Kidney epithelial cell (primary cell): ENCODE data around the gene GARNL3. TPM values are rescaled to one million over a fixed set of nuclear protein-coding genes. Genes with fewer than 3 reads are reported as not detected.

Source experiments
- DNase-seq: peaks from one replicate; pipeline ENCODE4 v3.0.0-alpha.2; 2010; ENCODE audit warnings: low read depth
- H3K27me3 ChIP-seq: 2 replicates; pipeline ENCODE4 v1.6.0; 2011; ENCODE audit warnings: low read length; ENCODE audit not compliant: control insufficient read depth, insufficient read depth
- H3K36me3 ChIP-seq: 2 replicates; pipeline ENCODE4 v1.5.1; 2011; ENCODE audit warnings: low read length; ENCODE audit not compliant: control insufficient read depth, insufficient read depth
- H3K4me3 ChIP-seq: 2 replicates; pipeline ENCODE4 v1.5.1; 2011; ENCODE audit warnings: low read depth, mild to moderate bottlenecking, control low read depth, low read length
- CTCF ChIP-seq: IDR thresholded peaks from 2 replicates; pipeline ENCODE4 v1.5.1; 2011; ENCODE audit warnings: mild to moderate bottlenecking, moderate library complexity, low read length, control low read depth, inconsistent platforms; ENCODE audit not compliant: insufficient read depth, poor library complexity, severe bottlenecking
- total RNA-seq: library from RNA; depleted of rRNA; stranded (reverse); fragments of >200 nt; gene quantifications from 2 replicates; pipeline ENCODE4 v1.2.3, GENCODE V29; 2015

Gene GARNL3
- total RNA-seq, 1 donor from 2014 or later, result 5.3 TPM

DNA sequence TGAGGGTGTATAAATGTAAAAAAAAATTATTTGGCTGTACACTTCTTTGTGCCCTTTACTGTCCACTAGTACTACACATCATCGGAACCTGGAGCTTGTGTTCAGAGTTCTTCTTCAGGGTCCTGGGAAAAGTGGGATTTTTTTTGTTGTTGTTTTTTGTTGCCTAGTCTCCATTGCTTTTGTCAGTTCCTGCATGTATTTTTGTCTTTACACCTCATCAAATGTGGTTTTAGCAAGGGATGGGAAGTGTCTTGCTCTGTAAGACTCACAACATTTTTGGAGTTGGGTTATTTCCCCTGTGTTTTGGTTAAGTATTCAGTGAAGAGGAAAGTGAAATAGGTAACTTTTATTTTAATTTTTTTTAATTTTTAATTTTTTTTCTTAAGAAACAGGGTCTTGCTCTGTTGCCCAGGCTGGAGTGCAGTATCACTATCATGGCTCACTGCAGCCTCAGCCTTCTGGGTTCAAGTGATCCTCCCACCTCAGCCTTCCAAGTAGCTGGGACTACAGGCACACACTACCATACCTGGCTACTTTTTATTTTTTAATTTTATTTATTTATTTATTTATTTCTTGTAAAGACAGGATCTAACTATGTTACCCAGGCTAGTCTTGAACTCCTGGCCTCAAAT, 40.7 kb downstream of the GARNL3 start:
- Histone ChIP-seq H3K36me3 (no peaks in the 10 kb centered on the region), H3K4me3 (no peak overlapping the region), H3K27me3 (no peaks in the 10 kb centered on the region)
- DNase-seq, result no peak
- TF ChIP-seq CTCF, result no peak

DNA sequence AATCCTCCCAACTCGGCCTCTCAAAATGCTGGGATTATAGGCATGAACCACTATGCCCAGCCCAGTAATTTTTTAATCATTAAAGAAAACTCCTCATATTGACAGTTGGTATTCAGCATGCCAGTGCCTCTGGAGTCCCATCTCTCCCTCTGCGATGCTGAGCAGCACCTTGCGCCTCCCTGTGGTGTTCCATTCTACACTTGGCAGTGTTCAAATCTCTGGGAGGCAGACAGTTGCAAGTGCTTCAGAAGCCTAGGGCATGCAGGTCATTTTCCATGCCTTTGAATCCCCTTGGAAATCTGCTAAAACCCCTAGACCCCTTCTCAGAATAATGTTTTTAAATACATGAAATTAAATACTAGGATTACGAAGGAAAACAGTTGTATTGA, 41.3 kb downstream of the GARNL3 start:
- Histone ChIP-seq H3K27me3 (no peaks in the 10 kb centered on the region), H3K36me3 (no peaks in the 10 kb centered on the region), H3K4me3 (no peak overlapping the region)
- no peak for DNase-seq
- no peak for TF ChIP-seq CTCF

GRCh38 chr9:127307802-127308201, 43.2 kb downstream of the GARNL3 start:
- H3K27me3 ChIP-seq, result no peaks in the 10 kb centered on the region
- no peak for TF ChIP-seq CTCF
- H3K36me3 ChIP-seq, result no peaks in the 10 kb centered on the region
- H3K4me3 ChIP-seq, result no peak overlapping the region
- no peak for DNase-seq

DNA sequence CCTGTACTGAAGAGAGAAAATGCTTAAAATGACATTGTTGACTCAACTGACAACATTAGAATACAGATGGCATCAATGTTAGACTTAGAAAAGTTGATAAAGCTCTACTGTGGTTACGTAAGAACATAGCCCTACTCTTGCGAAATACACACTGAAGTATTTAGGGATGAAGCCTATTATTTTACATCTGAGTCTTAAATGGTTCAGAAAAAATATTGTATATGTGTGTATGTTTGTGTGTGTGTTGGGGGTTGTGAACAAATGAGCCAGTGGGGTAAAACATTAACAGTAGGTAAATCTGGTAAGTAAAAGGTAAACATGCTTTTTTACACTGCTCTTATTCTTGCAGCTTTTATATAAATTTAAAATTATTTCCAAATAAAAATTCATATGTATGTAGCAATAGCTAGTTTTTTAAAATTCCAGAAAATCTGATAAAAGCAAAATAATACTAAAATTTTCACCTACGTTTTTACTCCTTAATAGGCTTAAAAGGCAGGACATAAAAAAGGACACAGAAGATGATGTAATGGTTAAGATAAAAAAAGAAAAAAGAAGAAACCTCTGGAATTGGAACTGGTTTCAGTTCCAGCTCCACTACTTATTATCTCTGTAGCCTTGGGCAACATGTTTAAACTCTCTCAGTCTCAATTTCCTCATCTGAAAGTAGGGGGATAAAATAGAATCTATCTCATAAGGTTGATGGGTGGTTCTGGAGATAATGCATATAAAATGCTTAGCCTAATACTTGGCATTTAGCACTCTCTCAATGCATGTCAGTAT, 44.3 kb downstream of the GARNL3 start:
- H3K4me3 ChIP-seq, result no peak overlapping the region
- TF ChIP-seq CTCF, result no peak
- no peaks in the 10 kb centered on the region for H3K36me3 ChIP-seq
- no peaks in the 10 kb centered on the region for H3K27me3 ChIP-seq
- DNase-seq, result no peak

DNA sequence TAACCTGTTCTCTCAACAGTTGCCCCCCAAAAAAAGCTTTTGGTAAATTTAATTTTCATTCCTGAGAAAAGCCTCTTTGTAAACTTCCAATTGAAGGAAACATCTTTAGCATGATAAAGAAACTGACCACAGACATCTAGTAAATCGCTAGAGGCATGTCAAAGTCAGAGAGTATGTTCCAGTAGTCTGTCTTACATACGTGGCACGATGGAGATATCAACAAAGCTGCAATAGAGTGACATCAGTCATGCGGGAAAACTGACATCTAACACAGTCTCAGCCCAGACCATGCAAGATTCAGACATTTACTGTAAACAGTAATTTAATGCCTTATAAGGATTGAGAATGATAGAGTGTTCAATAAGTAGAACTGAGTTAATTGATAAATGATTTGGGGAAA, 45.1 kb downstream of the GARNL3 start:
- no peaks in the 10 kb centered on the region for H3K36me3 ChIP-seq
- no peak for TF ChIP-seq CTCF
- DNase-seq, result no peak
- no peaks in the 10 kb centered on the region for H3K27me3 ChIP-seq
- H3K4me3 ChIP-seq, result no peak overlapping the region

GRCh38 chr9:127311239-127311741, 46.7 kb downstream of the GARNL3 start:
- Histone ChIP-seq H3K4me3 (no peak overlapping the region), H3K27me3 (no peaks in the 10 kb centered on the region), H3K36me3 (no peaks in the 10 kb centered on the region)
- TF ChIP-seq CTCF, result peak; percentile 33
- no peak for DNase-seq
